ENCODE measurements around the gene PRPH.
"Not testable (repeated sequence)": the region's sequence is repeated elsewhere in the genome, so short reads cannot be mapped to it uniquely, and the experiment has no call there.

The PRPH gene

GRCh38 chr12:49276304-49277290 is 18.4 kb upstream of the PRPH start:
- DNase-seq (ENCODE audit: low spot score), result no peak

GRCh38 chr12:49277466-49277865 is 17.5 kb upstream of the PRPH start:
- DNase-seq (ENCODE audit: low spot score), result no peak

- peak; percentile 60 for DNase-seq (ENCODE audit: low spot score)
Measured at GRCh38 chr12:49279706-49280159, 15.2 kb upstream of the PRPH start.

- not testable (repeated sequence) for DNase-seq (ENCODE audit: low spot score)
Measured at GRCh38 chr12:49280545-49280944, 14.4 kb upstream of the PRPH start.

GRCh38 chr12:49282302-49282701 is 12.6 kb upstream of the PRPH start:
- peak; percentile 18 for DNase-seq (ENCODE audit: low spot score)

- DNase-seq (ENCODE audit: low spot score), result not testable (repeated sequence)
Measured at GRCh38 chr12:49282740-49283375, 12.1 kb upstream of the PRPH start.

GRCh38 chr12:49283541-49284429 is 11.2 kb upstream of the PRPH start:
- DNase-seq (ENCODE audit: low spot score), result peak; percentile 17

GRCh38 chr12:49284672-49285071 is 10.3 kb upstream of the PRPH start:
- no peak for DNase-seq (ENCODE audit: low spot score)

- no peak for DNase-seq (ENCODE audit: low spot score)
Measured at GRCh38 chr12:49287876-49288275, 7.1 kb upstream of the PRPH start.

- peak; percentile 75 for DNase-seq (ENCODE audit: low spot score)
Measured at GRCh38 chr12:49288412-49288853, 6.5 kb upstream of the PRPH start.

GRCh38 chr12:49288922-49289555 is 5.9 kb upstream of the PRPH start:
- no peak for DNase-seq (ENCODE audit: low spot score)

GRCh38 chr12:49292729-49293055 is 2.3 kb upstream of the PRPH start:
- DNase-seq (ENCODE audit: low spot score), result no peak

- DNase-seq (ENCODE audit: low spot score), result peak; percentile 25
Measured at GRCh38 chr12:49293056-49293956, 1.6 kb upstream of the PRPH start.

- peak; percentile 18 for DNase-seq (ENCODE audit: low spot score)
Measured at GRCh38 chr12:49294086-49294803, 702 bp upstream of the PRPH start.

GRCh38 chr12:49294804-49295081 is 204 bp upstream of the PRPH start:
- no peak for DNase-seq (ENCODE audit: low spot score)

- DNase-seq (ENCODE audit: low spot score), result peak; percentile 91
Measured at GRCh38 chr12:49296034-49296835, 1.3 kb downstream of the PRPH start.

- DNase-seq (ENCODE audit: low spot score), result peak; percentile 89
Measured at GRCh38 chr12:49296836-49297694, 2.1 kb downstream of the PRPH start.

- DNase-seq (ENCODE audit: low spot score), result no peak
Measured at GRCh38 chr12:49297695-49298060, 2.7 kb downstream of the PRPH start.

Measured in iPS-NIHi11 (cell line).